ENCODE measurements around the gene NUP58. TPM values are rescaled to one million over a fixed set of nuclear protein-coding genes. Genes with fewer than 3 reads are reported as not detected.
"Not testable (repeated sequence)": the region's sequence is repeated elsewhere in the genome, so short reads cannot be mapped to it uniquely, and the experiment has no call there.

NUP58 gene
- total and polyA plus RNA-seq, 7 experiments from 2014 or later = 13.4 to 89.1 (median 46.3) TPM

- H3K27me3 Mint-ChIP-seq = no peaks in the 10 kb centered on the region
- intact Hi-C loops (cut with micrococcal nuclease) = no loop called here
- peaks cover 3 to 32% (median 24%) of the 10 kb centered on the region in 7 donors for H3K4me1 Mint-ChIP-seq
- no peak overlapping the region for H3K27ac ChIP-seq (ENCODE audit: low read depth, low read length)
- H3K9me3 ChIP-seq (ENCODE audit: control insufficient read depth in 2 of 3, low read length in 3 of 3) = no peaks in the 10 kb centered on the region
- ChIA-PET CTCF (no interaction called here), POLR2A (interaction anchor here (0.9 kb wide), 1 partner anchor 9 kb away, joined by 4 read pairs; no protein-coding TSS in a partner anchor)
- H3K4me3 ChIP-seq (ENCODE audit: low read length) = no peak overlapping the region
- no peak for ATAC-seq
- H3K27ac Mint-ChIP-seq = peak overlapping the region in 1 of 9 donors; percentile 25
- H3K27me3 ChIP-seq (ENCODE audit: control insufficient read depth in 2 of 2, insufficient read depth in 2 of 2, low read length in 2 of 2) = no peaks in the 10 kb centered on the region
- H3K4me1 ChIP-seq (ENCODE audit: control insufficient read depth in 2 of 2, insufficient read depth in 2 of 2, low read length in 2 of 2) = no peaks in the 10 kb centered on the region
- no peak overlapping the region for H3K4me3 Mint-ChIP-seq
- H3K9me3 Mint-ChIP-seq = no peaks in the 10 kb centered on the region
- DNase-seq = no peak
- H3K36me3 ChIP-seq (ENCODE audit: control insufficient read depth in 2 of 3, insufficient read depth in 3 of 3, low read length in 3 of 3) = peaks cover 6 to 72% (median 27%) of the 10 kb centered on the region in 3 experiments
- H3K36me3 Mint-ChIP-seq = peaks cover 11 to 45% (median 24%) of the 10 kb centered on the region in 5 donors
Observed at GRCh38 chr13:25310891-25311290, 9.5 kb downstream of the NUP58 start.

- H3K9me3 ChIP-seq (ENCODE audit: control insufficient read depth in 2 of 3, low read length in 3 of 3); H3K4me3 Mint-ChIP-seq; H3K27me3 ChIP-seq (ENCODE audit: control insufficient read depth in 2 of 2, insufficient read depth in 2 of 2, low read length in 2 of 2); ATAC-seq; CTCF ChIA-PET; H3K9me3 Mint-ChIP-seq; DNase-seq; H3K27me3 Mint-ChIP-seq; H3K27ac ChIP-seq (ENCODE audit: low read depth, low read length); H3K4me3 ChIP-seq (ENCODE audit: low read length); H3K4me1 ChIP-seq (ENCODE audit: control insufficient read depth in 2 of 2, insufficient read depth in 2 of 2, low read length in 2 of 2): not testable (repeated sequence)
- Mint-ChIP-seq H3K27ac (peak overlapping the region in 1 of 9 donors; percentile 22), H3K36me3 (peaks cover 6 to 32% (median 9%) of the 10 kb centered on the region in 5 donors), H3K4me1 (peaks cover 0 to 15% (median 6%) of the 10 kb centered on the region in 7 donors)
- intact Hi-C loops (cut with micrococcal nuclease) = loop anchor here in 1 of 2 donors (2.0 to 5.0 kb wide), 2 partner anchors 16 to 67 kb away; no protein-coding TSS in a partner anchor
- H3K36me3 ChIP-seq (ENCODE audit: control insufficient read depth in 2 of 3, insufficient read depth in 3 of 3, low read length in 3 of 3) = peaks cover 6 to 68% (median 26%) of the 10 kb centered on the region in 3 experiments
- POLR2A ChIA-PET = interaction anchor here (0.7 kb wide), 1 partner anchor 511 kb away, joined by 3 read pairs; no protein-coding TSS in a partner anchor
Observed at GRCh38 chr13:25318946-25319345, 17.5 kb downstream of the NUP58 start.

DNA sequence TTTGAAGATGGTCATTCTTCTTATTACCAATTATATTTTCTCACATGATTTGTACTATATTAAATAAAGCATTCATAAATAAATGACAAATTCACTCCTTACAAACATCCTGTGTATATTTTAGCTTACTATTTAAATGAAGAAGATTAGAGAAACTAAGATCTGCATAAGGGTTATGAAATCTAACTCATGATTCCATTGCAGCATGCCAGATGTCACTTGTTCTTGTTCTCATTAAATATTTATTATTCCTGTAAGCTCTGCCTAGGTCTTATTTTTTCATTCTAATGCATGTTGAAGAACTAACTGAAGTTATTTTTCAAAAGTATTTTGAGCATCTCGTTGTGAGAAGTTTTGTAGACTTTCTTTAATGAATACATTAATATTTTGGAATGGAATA, 18.3 kb downstream of the NUP58 start:
- Mint-ChIP-seq H3K36me3 (peaks cover 6 to 33% (median 9%) of the 10 kb centered on the region in 5 donors), H3K27me3 (no peaks in the 10 kb centered on the region), H3K27ac (no peak overlapping the region), H3K4me3 (no peak overlapping the region), H3K9me3 (no peaks in the 10 kb centered on the region), H3K4me1 (peaks cover 0 to 15% (median 6%) of the 10 kb centered on the region in 7 donors)
- POLR2A ChIA-PET = no interaction called here
- ATAC-seq (no peak), DNase-seq (no peak)
- H3K36me3 ChIP-seq (ENCODE audit: control insufficient read depth in 2 of 3, insufficient read depth in 3 of 3, low read length in 3 of 3) = peaks cover 6 to 65% (median 27%) of the 10 kb centered on the region in 3 experiments
- no peaks in the 10 kb centered on the region for H3K27me3 ChIP-seq (ENCODE audit: control insufficient read depth in 2 of 2, insufficient read depth in 2 of 2, low read length in 2 of 2)
- no peak overlapping the region for H3K4me3 ChIP-seq (ENCODE audit: low read length)
- H3K27ac ChIP-seq (ENCODE audit: low read depth, low read length) = no peak overlapping the region
- no peaks in the 10 kb centered on the region for H3K4me1 ChIP-seq (ENCODE audit: control insufficient read depth in 2 of 2, insufficient read depth in 2 of 2, low read length in 2 of 2)
- H3K9me3 ChIP-seq (ENCODE audit: control insufficient read depth in 2 of 3, low read length in 3 of 3) = no peaks in the 10 kb centered on the region
- intact Hi-C loops (cut with micrococcal nuclease) = loop anchor here (2.0 to 10.0 kb wide), 4 partner anchors 15 to 67 kb away; no protein-coding TSS in a partner anchor
- CTCF ChIA-PET = no interaction called here

GRCh38 chr13:25324100-25324499, 22.7 kb downstream of the NUP58 start:
- no peaks in the 10 kb centered on the region for H3K4me1 ChIP-seq (ENCODE audit: control insufficient read depth in 2 of 2, insufficient read depth in 2 of 2, low read length in 2 of 2)
- no peaks in the 10 kb centered on the region for H3K27me3 ChIP-seq (ENCODE audit: control insufficient read depth in 2 of 2, insufficient read depth in 2 of 2, low read length in 2 of 2)
- ChIA-PET CTCF (interaction anchor here (0.7 to 1.2 kb wide), 2 partner anchors 37 to 1364 kb away, joined by 3 read pairs; no protein-coding TSS in a partner anchor), POLR2A (no interaction called here)
- intact Hi-C loops (cut with micrococcal nuclease) = loop anchor here in 1 of 2 donors (10.0 kb wide), 1 partner anchor 59 kb away; no protein-coding TSS in a partner anchor
- Mint-ChIP-seq H3K36me3 (peaks cover 0 to 25% (median 5%) of the 10 kb centered on the region in 5 donors), H3K4me3 (no peak overlapping the region), H3K27me3 (no peaks in the 10 kb centered on the region), H3K9me3 (no peaks in the 10 kb centered on the region), H3K4me1 (peaks cover 0 to 4% (median 0%) of the 10 kb centered on the region in 7 donors), H3K27ac (peak overlapping the region in 3 of 9 donors; percentile 21 to 46 (median 33))
- H3K27ac ChIP-seq (ENCODE audit: low read depth, low read length) = no peak overlapping the region
- H3K36me3 ChIP-seq (ENCODE audit: control insufficient read depth in 2 of 3, insufficient read depth in 3 of 3, low read length in 3 of 3) = peaks cover 7 to 69% (median 31%) of the 10 kb centered on the region in 3 experiments
- no peak overlapping the region for H3K4me3 ChIP-seq (ENCODE audit: low read length)
- DNase-seq (no peak), ATAC-seq (no peak)
- H3K9me3 ChIP-seq (ENCODE audit: control insufficient read depth in 2 of 3, low read length in 3 of 3) = no peaks in the 10 kb centered on the region

- H3K4me1 Mint-ChIP-seq = peaks cover 0 to 14% (median 4%) of the 10 kb centered on the region in 7 donors
- H3K27me3 Mint-ChIP-seq = no peaks in the 10 kb centered on the region
- POLR2A ChIA-PET = no interaction called here
- Histone ChIP-seq H3K27ac (ENCODE audit: low read depth, low read length) (no peak overlapping the region), H3K27me3 (ENCODE audit: control insufficient read depth in 2 of 2, insufficient read depth in 2 of 2, low read length in 2 of 2) (no peaks in the 10 kb centered on the region), H3K4me3 (ENCODE audit: low read length) (no peak overlapping the region), H3K9me3 (ENCODE audit: control insufficient read depth in 2 of 3, low read length in 3 of 3) (no peaks in the 10 kb centered on the region), H3K36me3 (ENCODE audit: control insufficient read depth in 2 of 3, insufficient read depth in 3 of 3, low read length in 3 of 3) (peaks cover 18 to 71% (median 33%) of the 10 kb centered on the region in 3 experiments), H3K4me1 (ENCODE audit: control insufficient read depth in 2 of 2, insufficient read depth in 2 of 2, low read length in 2 of 2) (no peaks in the 10 kb centered on the region)
- H3K4me3 Mint-ChIP-seq = no peak overlapping the region
- CTCF ChIA-PET = no interaction called here
- H3K36me3 Mint-ChIP-seq = peaks cover 4 to 45% (median 25%) of the 10 kb centered on the region in 5 donors
- H3K9me3 Mint-ChIP-seq = no peaks in the 10 kb centered on the region
- intact Hi-C loops (cut with micrococcal nuclease) = loop anchor here in 1 of 2 donors (10.0 kb wide), 1 partner anchor 65 kb away; no protein-coding TSS in a partner anchor
- ATAC-seq = no peak
- no peak overlapping the region for H3K27ac Mint-ChIP-seq
- no peak for DNase-seq
Observed at GRCh38 chr13:25329706-25330105, 28.3 kb downstream of the NUP58 start.

GRCh38 chr13:25330541-25330940, 29.1 kb downstream of the NUP58 start:
- no peak overlapping the region for H3K27ac Mint-ChIP-seq
- ChIA-PET CTCF (no interaction called here), POLR2A (no interaction called here)
- Histone ChIP-seq H3K36me3 (ENCODE audit: control insufficient read depth in 2 of 3, insufficient read depth in 3 of 3, low read length in 3 of 3) (peaks cover 11 to 65% (median 31%) of the 10 kb centered on the region in 3 experiments), H3K4me1 (ENCODE audit: control insufficient read depth in 2 of 2, insufficient read depth in 2 of 2, low read length in 2 of 2) (no peaks in the 10 kb centered on the region), H3K4me3 (ENCODE audit: low read length) (no peak overlapping the region), H3K27me3 (ENCODE audit: control insufficient read depth in 2 of 2, insufficient read depth in 2 of 2, low read length in 2 of 2) (no peaks in the 10 kb centered on the region), H3K27ac (ENCODE audit: low read depth, low read length) (no peak overlapping the region), H3K9me3 (ENCODE audit: control insufficient read depth in 2 of 3, low read length in 3 of 3) (no peaks in the 10 kb centered on the region)
- ATAC-seq (no peak), DNase-seq (no peak)
- no peak overlapping the region for H3K4me3 Mint-ChIP-seq
- intact Hi-C loops (cut with micrococcal nuclease) = no loop called here
- peaks cover 4 to 39% (median 25%) of the 10 kb centered on the region in 5 donors for H3K36me3 Mint-ChIP-seq
- H3K27me3 Mint-ChIP-seq = no peaks in the 10 kb centered on the region
- peaks cover 0 to 14% (median 4%) of the 10 kb centered on the region in 7 donors for H3K4me1 Mint-ChIP-seq
- no peaks in the 10 kb centered on the region for H3K9me3 Mint-ChIP-seq

GRCh38 chr13:25335856-25336255, 34.4 kb downstream of the NUP58 start:
- H3K27ac ChIP-seq (ENCODE audit: low read depth, low read length) = no peak overlapping the region
- H3K36me3 ChIP-seq (ENCODE audit: control insufficient read depth in 2 of 3, insufficient read depth in 3 of 3, low read length in 3 of 3) = peaks cover 5 to 35% (median 15%) of the 10 kb centered on the region in 3 experiments
- H3K9me3 ChIP-seq (ENCODE audit: control insufficient read depth in 2 of 3, low read length in 3 of 3) = no peaks in the 10 kb centered on the region
- DNase-seq (no peak), ATAC-seq (no peak)
- no peaks in the 10 kb centered on the region for H3K27me3 Mint-ChIP-seq
- no peaks in the 10 kb centered on the region for H3K9me3 Mint-ChIP-seq
- H3K4me1 Mint-ChIP-seq = peaks cover 0 to 14% (median 4%) of the 10 kb centered on the region in 7 donors
- peaks cover 4 to 28% (median 19%) of the 10 kb centered on the region in 5 donors for H3K36me3 Mint-ChIP-seq
- intact Hi-C loops (cut with micrococcal nuclease) = loop anchor here in 1 of 2 donors (2.0 kb wide), 1 partner anchor 15 kb away; no protein-coding TSS in a partner anchor
- no peak overlapping the region for H3K4me3 Mint-ChIP-seq
- CTCF ChIA-PET = no interaction called here
- POLR2A ChIA-PET = no interaction called here
- H3K4me1 ChIP-seq (ENCODE audit: control insufficient read depth in 2 of 2, insufficient read depth in 2 of 2, low read length in 2 of 2) = no peaks in the 10 kb centered on the region
- H3K27ac Mint-ChIP-seq = peak overlapping the region in 2 of 9 donors; percentile 52 to 63
- H3K4me3 ChIP-seq (ENCODE audit: low read length) = no peak overlapping the region
- no peaks in the 10 kb centered on the region for H3K27me3 ChIP-seq (ENCODE audit: control insufficient read depth in 2 of 2, insufficient read depth in 2 of 2, low read length in 2 of 2)
